HG03095 (cell line): ENCODE results near the gene ARHGEF11.

Experiments
- ATAC-seq: cut with Tn5 transposase; IDR thresholded peaks from one replicate; pipeline ENCODE4 v1.9.1; 2021; ENCODE audit warnings: moderate library complexity; ENCODE audit not compliant: unreplicated experiment

ARHGEF11 gene

GRCh38 chr1:156912310-156912709 lies 133.2 kb downstream of the ARHGEF11 start:
- no peak for ATAC-seq

- no peak for ATAC-seq
Observed at GRCh38 chr1:156911577-156912298, 133.8 kb downstream of the ARHGEF11 start.

GRCh38 chr1:156910309-156910782 lies 135.2 kb downstream of the ARHGEF11 start:
- ATAC-seq = no peak

GRCh38 chr1:156909671-156910070 lies 135.9 kb downstream of the ARHGEF11 start:
- no peak for ATAC-seq

GRCh38 chr1:156908955-156909354 lies 136.6 kb downstream of the ARHGEF11 start:
- ATAC-seq = no peak

- no peak for ATAC-seq
Observed at GRCh38 chr1:156908541-156908940, 137.0 kb downstream of the ARHGEF11 start.

- ATAC-seq = no peak
Observed at GRCh38 chr1:156906206-156906906, 139.2 kb downstream of the ARHGEF11 start.

GRCh38 chr1:156905651-156906050 lies 139.9 kb downstream of the ARHGEF11 start:
- no peak for ATAC-seq

- no peak for ATAC-seq
Observed at GRCh38 chr1:156905176-156905575, 140.4 kb downstream of the ARHGEF11 start.

GRCh38 chr1:156904187-156904959 lies 141.2 kb downstream of the ARHGEF11 start:
- ATAC-seq = no peak

- no peak for ATAC-seq
Observed at GRCh38 chr1:156903328-156904091, 142.0 kb downstream of the ARHGEF11 start.

- ATAC-seq = no peak
Observed at GRCh38 chr1:156901966-156902915, 143.3 kb downstream of the ARHGEF11 start.

GRCh38 chr1:156901590-156901900 lies 144.0 kb downstream of the ARHGEF11 start:
- ATAC-seq = no peak

GRCh38 chr1:156900896-156901589 lies 144.5 kb downstream of the ARHGEF11 start:
- no peak for ATAC-seq

- ATAC-seq = no peak
Observed at GRCh38 chr1:156899956-156900718, 145.4 kb downstream of the ARHGEF11 start.

GRCh38 chr1:156898971-156899664 lies 146.4 kb downstream of the ARHGEF11 start:
- ATAC-seq = no peak

- ATAC-seq = no peak
Observed at GRCh38 chr1:156898161-156898566, 147.4 kb downstream of the ARHGEF11 start.
